Natural killer cell (primary cell): ENCODE measurements around the gene COPS7B. TPM values are rescaled to one million over a fixed set of nuclear protein-coding genes. Genes with fewer than 3 reads are reported as not detected.

Experiments
- ATAC-seq, 3 donors: fragments of 150-1000 bp in 2 of 3; fragments of 200-7000 bp in 1 of 3; cut with Tn5 transposase; 1 replicate in 1 of 3; 2 replicates in 2 of 3; pipeline ENCODE4 v1.10.0; 2021; ENCODE audit warnings: mild to moderate bottlenecking in 2 of 3, moderate library complexity in 2 of 3
- DNase-seq, 2 donors: peaks; one replicate each; pipeline versions ENCODE4 v3.0.0 to v3.0.0-alpha.2; 2013 to 2021; ENCODE audit warnings: mixed read lengths in 1 of 2
- H3K27ac ChIP-seq: one replicate; pipeline ENCODE4 v1.5.1; 2013; ENCODE audit warnings: mild to moderate bottlenecking, low read length
- H3K27me3 ChIP-seq: one replicate; pipeline ENCODE4 v1.6.1; 2013; ENCODE audit warnings: low read length; ENCODE audit not compliant: control insufficient read depth, insufficient read depth
- H3K36me3 ChIP-seq: one replicate; pipeline ENCODE4 v1.6.1; 2013; ENCODE audit warnings: low read length; ENCODE audit not compliant: control insufficient read depth, insufficient read depth
- H3K4me1 ChIP-seq: one replicate; pipeline ENCODE4 v1.6.1; 2013; ENCODE audit warnings: low read length; ENCODE audit not compliant: control insufficient read depth, insufficient read depth
- H3K4me3 ChIP-seq: one replicate; pipeline ENCODE4 v1.5.1; 2013; ENCODE audit warnings: low read length
- H3K9me3 ChIP-seq: one replicate; pipeline ENCODE4 v1.6.1; 2013; ENCODE audit warnings: low read length; ENCODE audit not compliant: control insufficient read depth, insufficient read depth
- H3K27ac Mint-ChIP-seq, 2 donors: one replicate each; pipeline ENCODE4 v1.8.0; 2022; ENCODE audit warnings: mild to moderate bottlenecking in 2 of 2, mixed read lengths in 2 of 2, moderate library complexity in 1 of 2
- H3K27me3 Mint-ChIP-seq, 2 donors: one replicate each; pipeline ENCODE4 v1.8.0; 2022; ENCODE audit warnings: low read depth in 2 of 2, mixed read lengths in 2 of 2
- H3K36me3 Mint-ChIP-seq: one replicate; pipeline ENCODE4 v1.8.0; 2022; ENCODE audit warnings: mixed read lengths
- H3K4me1 Mint-ChIP-seq, 2 donors: one replicate each; pipeline ENCODE4 v1.8.0; 2022; ENCODE audit warnings: mixed read lengths in 2 of 2
- H3K4me3 Mint-ChIP-seq: one replicate; pipeline ENCODE4 v1.8.0; 2022; ENCODE audit warnings: mild to moderate bottlenecking, moderate library complexity, mixed read lengths
- H3K9me3 Mint-ChIP-seq, 2 donors: one replicate each; pipeline ENCODE4 v1.8.0; 2022; ENCODE audit warnings: mixed read lengths in 2 of 2
- WGBS: methylation state at CpG from one replicate; pipeline ENCODE4 v1.1.7; 2013; ENCODE audit warnings: missing lambda C conversion rate; ENCODE audit not compliant: insufficient coverage; 5-methylcytosine and 5-hydroxymethylcytosine counted together
- intact Hi-C: fragments of 100-400 bp; cut with micrococcal nuclease; formaldehyde crosslinking; loops from one replicate; pipeline ENCODE4 v1.14.2; 2022
- total RNA-seq, 4 donors: library from RNA; stranded (reverse); fragments of 120-200 nt in 1 of 4; gene quantifications; one replicate each; pipeline versions ENCODE4 v1.2.3 to v1.2.4, GENCODE V29; 2013 to 2022
- TF ChIP-seq, protein P1 (sequence below): fragments of 200-600 bp; IDR thresholded peaks from one replicate; pipeline ENCODE4 v1.8.0; 2022; ENCODE audit warnings: antibody characterized with exemption

COPS7B gene
- total RNA-seq, 3 donors from 2014 or later (not counting 1 experiment from before 2014, with no cell fraction given), result 44.2 to 59.9 (median 53.9) TPM

DNA sequence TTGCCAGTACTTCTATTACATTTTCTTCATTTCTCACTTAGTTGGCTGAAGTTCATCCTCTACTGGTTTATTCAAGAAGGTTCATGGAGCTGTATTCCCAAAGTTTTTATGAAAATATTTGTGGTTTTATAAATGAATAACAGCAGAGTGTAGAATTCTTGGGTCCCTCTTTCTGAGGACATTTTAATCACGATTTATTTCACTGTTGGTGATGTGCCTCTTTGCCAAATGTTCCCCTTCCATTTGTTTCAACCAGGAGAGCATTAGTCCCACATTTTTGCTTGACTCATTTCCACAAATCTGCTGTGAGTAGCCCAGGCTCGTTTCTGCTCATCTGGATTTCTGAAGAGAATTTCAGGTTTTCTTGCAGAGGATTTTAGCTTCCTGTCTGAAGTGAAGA is 20.8 kb downstream of the COPS7B start:
- Mint-ChIP-seq H3K4me1 (peaks cover 7 to 13% of the 10 kb centered on the region in 2 donors), H3K27me3 (no peaks in the 10 kb centered on the region), H3K9me3 (no peaks in the 10 kb centered on the region), H3K4me3 (no peak overlapping the region), H3K27ac (no peak overlapping the region), H3K36me3 (no peaks in the 10 kb centered on the region)
- Histone ChIP-seq H3K9me3 (no peaks in the 10 kb centered on the region), H3K4me3 (no peak overlapping the region), H3K4me1 (no peaks in the 10 kb centered on the region), H3K27me3 (no peaks in the 10 kb centered on the region), H3K36me3 (peaks cover 56% of the 10 kb centered on the region), H3K27ac (no peak overlapping the region)
- ATAC-seq (no peak), DNase-seq (no peak)
- intact Hi-C loops, result no loop called here
- TF ChIP-seq, protein P1, sequence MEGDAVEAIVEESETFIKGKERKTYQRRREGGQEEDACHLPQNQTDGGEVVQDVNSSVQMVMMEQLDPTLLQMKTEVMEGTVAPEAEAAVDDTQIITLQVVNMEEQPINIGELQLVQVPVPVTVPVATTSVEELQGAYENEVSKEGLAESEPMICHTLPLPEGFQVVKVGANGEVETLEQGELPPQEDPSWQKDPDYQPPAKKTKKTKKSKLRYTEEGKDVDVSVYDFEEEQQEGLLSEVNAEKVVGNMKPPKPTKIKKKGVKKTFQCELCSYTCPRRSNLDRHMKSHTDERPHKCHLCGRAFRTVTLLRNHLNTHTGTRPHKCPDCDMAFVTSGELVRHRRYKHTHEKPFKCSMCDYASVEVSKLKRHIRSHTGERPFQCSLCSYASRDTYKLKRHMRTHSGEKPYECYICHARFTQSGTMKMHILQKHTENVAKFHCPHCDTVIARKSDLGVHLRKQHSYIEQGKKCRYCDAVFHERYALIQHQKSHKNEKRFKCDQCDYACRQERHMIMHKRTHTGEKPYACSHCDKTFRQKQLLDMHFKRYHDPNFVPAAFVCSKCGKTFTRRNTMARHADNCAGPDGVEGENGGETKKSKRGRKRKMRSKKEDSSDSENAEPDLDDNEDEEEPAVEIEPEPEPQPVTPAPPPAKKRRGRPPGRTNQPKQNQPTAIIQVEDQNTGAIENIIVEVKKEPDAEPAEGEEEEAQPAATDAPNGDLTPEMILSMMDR, result no peak
- WGBS, result 94% methylated on average over 2 of the region's 2 CpGs

DNA sequence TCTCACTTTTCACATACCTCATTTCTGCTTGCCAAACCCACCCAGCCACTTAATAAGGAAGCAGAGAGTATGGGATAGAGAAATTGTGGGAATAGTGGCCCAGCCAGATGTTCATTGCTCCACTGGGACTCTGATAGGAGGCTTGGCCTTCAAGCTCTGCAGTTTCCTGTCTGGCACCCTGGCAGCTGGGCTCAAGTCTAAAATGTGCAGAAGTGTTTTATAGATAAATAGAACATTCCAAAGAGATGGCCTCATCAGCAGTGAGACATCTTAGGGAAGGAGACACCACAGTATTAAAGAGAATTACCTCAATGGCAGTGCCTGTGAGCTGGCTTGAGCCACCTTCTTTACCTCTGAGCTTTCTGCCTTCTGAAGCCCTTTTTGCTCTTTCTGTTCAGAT is 24.7 kb downstream of the COPS7B start:
- Histone ChIP-seq H3K4me3 (no peak overlapping the region), H3K4me1 (no peaks in the 10 kb centered on the region), H3K27me3 (no peaks in the 10 kb centered on the region), H3K9me3 (no peaks in the 10 kb centered on the region), H3K36me3 (peaks cover 41% of the 10 kb centered on the region), H3K27ac (no peak overlapping the region)
- Mint-ChIP-seq H3K36me3 (no peaks in the 10 kb centered on the region), H3K27me3 (no peaks in the 10 kb centered on the region), H3K9me3 (no peaks in the 10 kb centered on the region), H3K27ac (no peak overlapping the region), H3K4me1 (no peaks in the 10 kb centered on the region), H3K4me3 (no peak overlapping the region)
- intact Hi-C loops, result no loop called here
- DNase-seq (no peak), ATAC-seq (no peak)
- TF ChIP-seq, protein P1, result no peak

DNA sequence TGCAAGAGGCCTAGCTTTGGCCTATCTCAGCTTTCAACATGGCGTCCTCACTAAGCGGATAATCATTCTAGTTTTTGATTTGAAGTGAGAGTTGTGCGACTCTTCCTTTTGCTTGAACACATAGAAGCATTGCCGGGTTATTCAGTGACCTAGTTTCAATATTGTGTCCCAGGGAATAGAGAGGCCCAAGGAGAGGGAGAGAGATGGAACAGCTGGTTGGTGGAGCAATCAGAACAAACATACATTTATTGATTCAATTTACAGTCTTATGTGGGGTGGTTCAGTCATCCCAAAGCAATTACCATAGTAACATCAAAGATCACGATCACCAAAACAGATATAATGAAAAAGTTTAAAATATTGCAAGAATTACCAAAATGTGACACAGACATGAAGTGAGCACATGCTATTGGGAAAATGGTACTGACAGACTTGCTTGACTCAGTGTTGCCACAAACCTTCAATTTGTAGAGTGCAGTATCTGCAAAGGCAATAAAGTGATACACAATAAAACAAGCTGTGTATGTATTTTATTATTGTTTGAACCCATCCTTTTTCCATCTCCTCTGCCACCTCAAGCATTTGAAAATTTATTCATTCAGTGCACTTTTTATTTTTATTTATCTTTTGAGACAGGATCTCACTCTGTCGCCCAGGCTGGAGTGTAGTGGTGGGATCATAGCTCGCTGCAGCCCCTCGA is 30.2 kb downstream of the COPS7B start:
- TF ChIP-seq, protein P1, result no peak
- Mint-ChIP-seq H3K36me3 (no peaks in the 10 kb centered on the region), H3K9me3 (no peaks in the 10 kb centered on the region), H3K27me3 (no peaks in the 10 kb centered on the region), H3K27ac (no peak overlapping the region), H3K4me1 (no peaks in the 10 kb centered on the region), H3K4me3 (no peak overlapping the region)
- Histone ChIP-seq H3K4me3 (no peak overlapping the region), H3K4me1 (no peaks in the 10 kb centered on the region), H3K36me3 (peaks cover 3% of the 10 kb centered on the region), H3K9me3 (no peaks in the 10 kb centered on the region), H3K27ac (no peak overlapping the region), H3K27me3 (no peaks in the 10 kb centered on the region)
- no peak for DNase-seq
- 82% methylated on average over 6 of the region's 8 CpGs for WGBS
- intact Hi-C loops, result no loop called here
- ATAC-seq, result no peak

DNA sequence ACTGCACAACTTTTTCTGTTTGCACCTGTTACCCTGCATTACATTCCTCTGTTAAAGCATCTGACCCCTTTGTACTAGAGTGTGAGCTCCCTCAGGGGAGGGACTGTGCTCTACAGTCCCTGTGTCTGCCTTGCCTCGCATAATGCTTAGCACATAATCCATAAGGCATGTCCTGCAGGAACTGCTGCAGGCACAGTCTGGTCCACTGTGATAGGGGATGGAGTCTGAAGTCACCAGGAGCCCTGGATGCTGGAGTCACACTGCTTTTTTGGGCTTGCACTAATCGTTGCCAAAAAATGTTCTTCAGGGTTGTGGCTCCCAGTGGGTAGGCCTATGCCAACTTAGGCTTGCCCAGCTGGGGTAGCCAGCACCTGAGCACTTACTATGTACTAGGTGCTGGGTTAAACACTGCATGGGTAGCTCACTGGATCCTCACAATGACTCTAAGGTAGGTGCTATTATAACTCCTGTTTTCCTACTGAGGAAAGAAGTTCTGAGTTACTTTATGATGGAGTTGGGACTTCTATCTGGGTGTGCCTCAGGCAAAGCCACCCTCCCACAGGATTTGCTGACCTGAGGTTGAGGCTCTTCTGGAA is 33.3 kb downstream of the COPS7B start:
- Histone ChIP-seq H3K36me3 (no peaks in the 10 kb centered on the region), H3K4me1 (no peaks in the 10 kb centered on the region), H3K4me3 (no peak overlapping the region), H3K27me3 (no peaks in the 10 kb centered on the region), H3K9me3 (no peaks in the 10 kb centered on the region), H3K27ac (no peak overlapping the region)
- Mint-ChIP-seq H3K36me3 (no peaks in the 10 kb centered on the region), H3K9me3 (no peaks in the 10 kb centered on the region), H3K4me3 (no peak overlapping the region), H3K27me3 (no peaks in the 10 kb centered on the region), H3K4me1 (no peaks in the 10 kb centered on the region), H3K27ac (no peak overlapping the region)
- ATAC-seq (peak in 1 of 3 donors; percentile 24), DNase-seq (no peak)
- WGBS, result 78% methylated on average over 2 of the region's 2 CpGs
- TF ChIP-seq, protein P1, result no peak
- intact Hi-C loops, result no loop called here
